SU-DHL-6 (cell line): ENCODE data around the gene KCTD1.

Experiments used
- CTCF ChIP-seq: fragments of 200-600 bp; sonication (generic); IDR thresholded peaks from one replicate; pipeline ENCODE4 v1.5.1; 2017; ENCODE audit warnings: antibody characterized with exemption, mild to moderate bottlenecking, low read length, moderate library complexity; ENCODE audit not compliant: insufficient read depth, poor library complexity, severe bottlenecking
- EZH2phosphoT487 ChIP-seq: fragments of 200-600 bp; sonication (generic), shearing (Covaris generic); conservative IDR thresholded peaks from 2 replicates; pipeline ENCODE4 v1.6.1; 2018; ENCODE audit warnings: mild to moderate bottlenecking, antibody characterized with exemption, low read length, moderate library complexity, mixed read lengths

DNA sequence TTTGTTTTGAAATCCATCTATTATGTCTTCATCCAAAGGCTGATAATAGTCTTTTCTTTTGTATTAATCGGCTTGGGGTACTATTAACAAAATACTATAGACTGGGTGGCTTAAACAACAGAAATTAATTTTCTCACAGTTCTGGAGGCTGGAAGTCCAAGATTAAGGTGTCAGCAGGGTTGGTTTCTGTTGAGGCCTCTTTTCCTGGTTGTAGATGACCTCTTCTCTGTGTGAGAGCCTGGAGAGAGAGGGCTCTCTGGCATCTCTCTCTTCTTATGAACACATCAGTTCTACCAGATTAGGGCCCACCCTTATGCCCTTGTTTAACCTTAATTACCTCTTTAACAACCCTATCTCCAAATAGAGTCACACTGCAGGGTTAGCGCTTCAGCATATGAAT is 14.2 kb upstream of the KCTD1 start:
- TF ChIP-seq CTCF (no peak), EZH2phosphoT487 (no peak)
